T-helper 2 cell (primary cell): ENCODE data around the gene TUBGCP6.

ENCODE experiments used
- DNase-seq, 5 experiments: peaks; one replicate each; pipeline versions ENCODE4 v3.0.0 to v3.0.0-alpha.2; 2012 to 2022

TUBGCP6 gene

GRCh38 chr22:50226063-50226874, 18.6 kb downstream of the TUBGCP6 start:
- no peak for DNase-seq

- DNase-seq: no peak
Measured at GRCh38 chr22:50225200-50225969, 19.4 kb downstream of the TUBGCP6 start.

GRCh38 chr22:50224071-50224470, 20.8 kb downstream of the TUBGCP6 start:
- no peak for DNase-seq

DNA sequence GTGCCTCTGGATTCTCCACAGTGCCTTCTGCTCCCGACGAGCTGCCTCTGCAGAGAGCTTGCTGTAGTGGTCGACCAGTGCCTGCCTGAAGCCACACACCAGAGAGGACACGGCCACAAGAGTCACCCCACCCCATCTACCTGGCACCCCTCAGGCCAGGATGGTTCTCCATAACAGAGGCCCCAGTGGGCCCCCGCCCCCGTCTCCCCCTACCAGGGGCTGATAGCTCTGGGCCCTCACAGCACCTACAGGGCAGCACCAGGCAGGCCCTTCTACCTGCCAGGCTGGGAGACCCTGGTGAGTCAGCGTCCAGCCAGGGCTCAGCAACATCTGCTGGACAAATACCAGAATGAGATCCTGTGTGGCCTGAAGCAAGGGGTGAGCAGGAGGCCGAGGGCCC, 22.3 kb downstream of the TUBGCP6 start:
- DNase-seq: no peak

DNA sequence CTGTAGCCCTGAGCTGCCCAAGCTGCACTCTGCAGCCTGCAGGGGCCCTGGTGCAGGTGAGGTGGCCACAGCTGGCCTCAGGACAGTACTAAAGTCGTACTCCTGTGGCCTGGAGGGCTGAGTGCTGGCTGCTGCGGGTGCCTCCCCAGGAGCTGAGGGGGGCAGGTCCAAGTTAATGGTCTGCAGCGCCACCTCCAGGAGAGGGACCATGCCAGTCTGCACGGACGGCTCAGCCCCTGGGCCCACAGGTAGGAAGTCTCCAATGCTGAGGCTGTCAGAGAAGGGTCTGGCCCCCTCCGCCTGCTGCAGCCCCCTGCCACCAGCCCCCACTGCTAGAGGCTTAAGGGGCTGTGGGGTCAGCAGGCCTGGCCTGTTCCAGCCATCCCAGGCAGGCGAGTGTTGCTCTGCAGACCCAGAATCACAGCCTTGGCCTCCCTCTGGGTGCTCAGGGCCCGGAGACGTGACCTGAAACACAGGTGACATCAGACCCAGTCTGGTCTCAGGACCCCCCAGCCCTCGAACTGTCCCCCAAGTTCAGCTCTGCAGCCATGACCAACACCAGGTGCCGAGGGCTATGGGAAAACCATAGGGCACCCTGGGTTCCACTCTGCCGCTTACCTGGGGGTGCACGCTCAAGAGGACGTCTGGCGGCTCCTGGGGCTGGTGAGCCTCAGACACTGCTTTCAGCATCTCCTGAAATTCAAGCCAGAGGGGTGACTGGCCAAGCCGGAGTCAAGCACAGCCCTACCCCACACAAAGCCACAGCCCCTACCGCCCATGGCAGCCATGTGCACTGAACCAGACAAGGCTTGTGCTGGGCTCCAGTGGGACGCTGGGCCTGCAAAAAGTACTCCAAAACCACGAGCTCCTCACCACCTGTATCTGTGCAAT, 23.2 kb downstream of the TUBGCP6 start:
- no peak for DNase-seq

DNA sequence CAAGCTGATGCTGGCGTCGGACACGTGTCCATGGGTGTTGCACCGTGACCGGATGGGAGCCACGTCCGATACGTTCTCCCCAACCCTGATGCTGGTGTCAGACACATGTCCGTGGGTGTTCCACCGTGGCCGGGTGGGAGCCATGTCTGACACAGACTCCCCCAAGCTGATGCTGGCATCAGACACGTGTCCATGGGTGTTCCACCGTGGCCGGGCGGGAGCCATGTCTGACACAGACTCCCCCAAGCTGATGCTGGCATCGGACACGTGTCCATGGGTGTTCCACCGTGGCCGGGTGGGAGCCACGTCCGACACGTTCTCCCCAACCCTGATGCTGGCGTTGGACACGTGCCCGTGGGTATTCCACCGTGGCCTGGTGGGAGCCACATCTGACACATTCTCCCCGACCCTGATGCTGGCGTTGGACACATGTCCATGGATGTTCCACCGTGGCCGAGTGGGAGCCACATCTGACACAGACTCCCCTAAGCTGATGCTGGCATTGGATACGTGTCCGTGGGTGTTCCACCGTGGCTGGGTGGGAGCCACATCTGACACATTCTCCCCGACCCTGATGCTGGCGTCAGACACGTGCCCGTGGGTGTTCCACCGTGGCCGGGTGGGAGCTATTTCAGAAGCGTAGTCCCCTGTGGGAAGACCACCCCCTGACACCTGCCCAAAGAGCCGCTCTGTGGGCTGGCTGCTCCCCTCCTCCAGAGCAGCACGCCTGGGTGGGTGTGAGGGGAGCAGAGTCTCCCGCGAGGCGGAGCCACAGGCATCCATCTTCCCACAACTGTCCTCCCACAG, 24.0 kb downstream of the TUBGCP6 start:
- no peak for DNase-seq

DNA sequence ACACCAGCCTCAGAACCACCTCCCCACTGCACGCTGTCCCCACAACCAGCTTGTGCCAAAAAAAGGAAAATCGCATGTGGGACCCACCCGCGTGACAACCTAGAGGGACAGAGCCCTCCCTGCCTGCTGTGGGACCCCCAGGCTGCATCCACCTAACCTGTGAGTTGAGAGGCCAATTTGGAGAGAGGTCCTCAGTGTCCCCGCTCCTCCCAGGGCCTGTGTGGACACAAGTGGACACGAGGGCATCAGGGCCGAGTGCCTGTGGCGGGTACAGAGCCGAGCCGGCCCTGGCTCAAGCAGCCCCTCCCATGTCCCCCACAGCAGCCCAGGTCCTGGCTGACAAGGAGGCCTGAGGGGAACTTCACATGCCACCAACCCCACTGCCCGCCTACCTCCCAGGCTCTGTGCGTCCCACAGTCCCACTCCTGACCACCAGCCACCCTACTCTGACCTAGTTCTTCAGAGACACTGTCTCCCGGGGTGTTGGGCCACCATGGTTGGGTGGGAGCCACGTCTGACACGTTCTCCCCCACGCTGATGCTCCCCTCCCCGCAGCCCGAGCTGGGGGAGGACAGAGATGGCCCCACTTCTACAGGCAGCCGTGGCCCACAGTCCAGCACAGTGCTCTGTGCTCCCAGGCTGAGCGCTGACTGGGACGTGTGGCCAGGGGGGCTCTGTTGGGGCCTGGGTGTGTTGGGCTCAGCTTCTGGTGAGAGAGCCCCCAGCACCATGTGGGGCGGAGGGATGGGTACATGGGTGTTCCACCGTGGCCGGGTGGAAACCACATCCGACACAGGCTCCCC, 24.8 kb downstream of the TUBGCP6 start:
- DNase-seq: no peak

- DNase-seq: peak in 1 of 5 experiments; percentile 18
Measured at GRCh38 chr22:50218996-50219727, 25.7 kb downstream of the TUBGCP6 start.

DNA sequence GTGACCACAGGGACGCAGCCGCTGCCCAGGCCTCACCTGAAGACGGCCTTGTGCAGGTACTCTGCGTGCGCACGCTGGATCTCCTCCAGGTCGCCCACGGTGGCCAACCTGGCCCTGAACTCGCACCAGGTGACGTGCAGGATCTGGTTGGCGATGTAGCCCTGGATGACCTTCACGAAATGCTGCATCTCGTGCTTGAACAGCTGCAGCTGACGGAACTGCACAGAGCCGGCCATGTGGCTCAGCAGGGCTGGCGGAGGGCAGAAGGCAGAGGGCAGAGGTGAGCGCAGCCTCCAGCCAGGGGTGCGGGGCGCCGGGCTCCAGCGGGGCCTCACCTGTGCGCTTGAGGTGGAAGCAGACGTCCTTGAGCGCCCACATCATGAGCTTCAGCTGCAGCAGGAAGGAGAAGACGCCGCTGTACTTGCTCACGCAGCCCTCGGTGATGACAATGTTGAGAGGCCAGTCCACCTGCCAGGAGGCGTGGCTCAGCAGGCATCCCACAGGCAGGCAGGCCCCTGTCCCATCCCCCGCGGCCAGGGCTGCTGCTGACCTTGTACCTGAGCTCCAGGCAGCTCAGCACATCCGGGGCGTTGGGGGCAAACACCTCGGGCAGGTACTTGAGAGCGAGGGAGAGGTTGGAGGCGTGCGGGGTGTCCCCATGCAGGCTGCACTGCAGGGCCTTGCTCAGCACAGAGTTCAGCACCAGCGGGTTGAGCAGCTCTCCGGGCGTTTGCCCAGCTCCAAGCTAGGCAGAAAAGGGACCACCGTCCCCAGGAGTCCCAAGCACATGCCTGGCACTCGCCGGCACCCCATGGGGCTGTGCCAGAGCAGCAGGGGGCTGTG, 26.4 kb downstream of the TUBGCP6 start:
- no peak for DNase-seq

- no peak for DNase-seq
Measured at GRCh38 chr22:50217543-50218152, 27.2 kb downstream of the TUBGCP6 start.

- no peak for DNase-seq
Measured at GRCh38 chr22:50216684-50217520, 27.9 kb downstream of the TUBGCP6 start.

DNA sequence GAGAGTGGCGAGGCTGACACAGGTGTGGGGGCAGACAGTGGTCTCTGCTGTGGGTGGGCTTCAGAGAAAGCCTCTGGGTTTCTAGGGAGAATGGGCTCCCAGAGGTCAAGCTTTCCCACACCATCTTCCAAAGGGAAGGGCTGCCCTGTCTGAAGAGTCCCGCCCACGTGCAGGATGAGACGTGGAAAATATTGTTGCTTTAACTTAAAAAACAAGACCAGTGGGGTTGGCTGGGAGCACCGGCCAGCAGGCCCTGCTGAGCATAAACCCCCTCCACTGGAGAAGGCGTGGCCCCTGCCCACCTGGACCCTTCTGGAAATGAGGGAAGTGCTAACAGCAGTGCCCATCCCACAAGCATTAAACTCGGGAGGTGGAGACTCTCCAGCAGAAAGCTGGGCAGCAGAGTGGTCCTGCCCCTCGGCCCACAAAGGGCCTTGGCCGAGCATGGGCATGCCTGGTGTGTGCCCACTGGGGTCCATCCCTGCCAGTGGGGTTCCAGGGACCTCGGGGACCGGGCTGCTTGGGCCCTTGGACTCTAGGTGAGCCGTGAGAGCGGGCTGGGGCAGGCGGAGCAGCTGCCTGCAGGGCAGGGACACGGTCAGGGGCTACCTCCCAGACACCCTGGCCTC, 28.7 kb downstream of the TUBGCP6 start:
- no peak for DNase-seq

DNA sequence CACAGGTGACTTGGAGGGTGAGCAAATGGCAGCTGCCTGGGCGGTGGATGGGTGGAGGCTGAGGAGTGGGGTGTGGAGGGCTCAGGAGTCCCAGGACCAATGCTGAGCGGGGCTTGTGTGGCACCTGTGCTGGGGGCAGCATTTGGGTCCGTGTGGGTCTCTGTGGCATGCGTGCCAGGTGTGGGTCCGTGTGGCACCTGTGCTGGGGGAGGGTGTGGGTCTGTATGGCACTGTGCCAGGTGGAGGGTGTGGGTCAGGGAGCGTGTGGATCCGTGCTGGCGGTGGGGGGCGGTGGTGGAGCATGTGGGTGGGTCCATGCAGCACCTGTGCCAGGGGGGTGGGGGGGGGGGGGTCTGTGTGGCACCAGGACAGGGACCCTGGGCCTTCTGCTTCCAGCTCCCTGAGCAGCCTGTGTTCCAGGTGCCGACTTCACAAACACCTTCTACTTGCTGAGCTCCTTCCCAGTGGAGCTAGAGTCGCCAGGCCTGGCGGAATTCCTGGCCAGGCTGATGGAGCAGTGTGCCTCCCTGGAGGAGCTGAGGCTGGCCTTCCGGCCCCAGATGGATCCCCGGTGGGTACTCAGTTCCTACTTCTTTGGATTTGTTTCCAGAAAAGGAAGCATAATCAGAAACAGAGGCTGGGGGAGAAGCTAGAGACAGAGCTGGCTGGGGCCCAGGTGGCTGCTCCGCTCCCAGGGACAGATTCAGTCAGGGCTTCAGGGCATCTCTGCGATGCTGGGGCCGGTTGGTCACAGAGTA, 29.3 kb downstream of the TUBGCP6 start:
- DNase-seq: no peak

DNA sequence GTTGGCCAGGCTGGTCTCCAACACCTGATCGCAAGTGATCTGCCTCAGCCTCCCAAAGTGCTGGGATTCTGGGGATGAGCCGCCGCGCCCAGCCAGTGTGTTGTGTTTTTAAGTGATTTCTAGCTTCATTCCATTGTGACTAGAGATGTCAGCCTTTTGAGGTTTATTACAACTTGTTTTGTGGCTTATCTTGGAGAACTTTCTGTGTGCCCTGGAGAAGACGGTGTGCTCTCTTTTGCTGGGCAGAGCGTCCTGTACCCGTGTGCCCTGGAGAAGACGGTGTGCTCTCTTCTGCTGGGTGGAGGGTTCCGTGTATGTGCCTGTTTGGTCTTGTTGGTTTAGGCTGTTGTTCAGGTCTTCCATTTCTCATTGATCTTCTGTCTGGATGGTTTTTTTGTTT, 31.6 kb downstream of the TUBGCP6 start:
- DNase-seq: no peak

- no peak for DNase-seq
Measured at GRCh38 chr22:50211147-50211546, 33.7 kb downstream of the TUBGCP6 start.

DNA sequence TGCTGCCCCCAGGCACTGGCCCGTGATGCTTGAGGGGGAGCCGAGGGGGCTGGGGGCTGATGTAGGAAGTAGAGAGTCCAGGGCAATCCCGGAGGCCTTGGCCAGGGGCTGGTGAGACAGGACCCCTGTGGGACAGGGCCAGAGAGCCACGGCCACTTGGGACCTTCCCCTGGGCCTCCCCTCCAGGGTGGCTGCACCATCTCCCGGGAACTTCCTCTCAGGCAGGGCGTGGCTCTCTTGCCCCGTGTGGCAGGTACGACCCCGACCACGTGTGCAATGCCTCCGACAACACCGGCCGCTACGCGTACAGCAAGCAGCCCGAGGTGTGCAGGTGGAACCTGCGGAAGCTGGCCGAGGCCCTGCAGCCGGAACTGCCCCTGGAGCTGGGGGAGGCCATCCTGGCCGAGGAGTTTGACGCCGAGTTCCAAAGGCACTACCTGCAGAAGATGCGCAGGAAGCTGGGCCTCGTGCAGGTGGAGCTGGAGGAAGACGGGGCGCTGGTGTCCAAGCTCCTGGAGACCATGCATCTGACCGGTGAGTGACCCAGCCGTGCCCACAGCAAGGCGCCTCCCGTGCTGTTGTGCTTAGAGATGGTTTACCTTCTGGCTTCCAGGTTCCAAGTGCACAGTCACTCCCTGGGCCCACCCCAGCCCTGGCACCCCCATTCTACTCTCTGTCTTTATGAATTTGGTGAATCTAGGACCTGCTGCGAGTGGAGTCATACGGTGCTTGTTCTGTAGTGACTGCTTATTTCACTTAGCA, 34.3 kb downstream of the TUBGCP6 start:
- no peak for DNase-seq
